ENCODE measurements around the gene LCN6. TPM values are rescaled to one million over a fixed set of nuclear protein-coding genes. Genes with fewer than 3 reads are reported as not detected.

Gene LCN6
- total RNA-seq, 1 donor from 2014 or later: not detected

DNA sequence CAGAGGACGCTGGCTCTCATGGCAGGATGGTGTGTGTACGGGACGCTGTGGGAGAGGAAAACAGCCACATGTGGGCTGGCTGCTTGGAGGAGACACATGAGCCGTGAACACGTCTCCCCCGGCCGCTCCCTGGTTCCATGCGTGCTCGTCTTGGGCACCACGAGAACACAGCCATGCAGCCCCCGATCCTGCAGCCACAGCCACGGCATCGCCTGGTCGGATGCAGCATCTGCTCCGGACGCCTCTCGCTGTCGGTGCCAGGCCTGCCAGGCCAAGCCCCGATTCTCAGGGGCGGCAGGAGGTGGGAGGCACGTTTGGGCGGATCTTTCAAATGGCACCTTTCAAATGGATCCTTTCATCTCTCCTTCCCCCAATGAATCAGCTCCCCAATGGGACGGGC, 8.8 kb downstream of the LCN6 start:
- FAIRE-seq: no peak
- Histone ChIP-seq H3K9ac (ENCODE audit: low read length) (no peak overlapping the region), H3K9me3 (ENCODE audit: insufficient read depth, low read depth, low read length) (no peaks in the 10 kb centered on the region), H3K4me3 (ENCODE audit: insufficient read depth, low read depth, low read length) (no peak overlapping the region), H3K79me2 (ENCODE audit: insufficient read depth, low read length) (no peaks in the 10 kb centered on the region), H2AFZ (ENCODE audit: low read depth, low read length) (no peak overlapping the region), H4K20me1 (ENCODE audit: insufficient read depth, low read length) (no peaks in the 10 kb centered on the region), H3K4me1 (ENCODE audit: insufficient read depth, low read length) (no peaks in the 10 kb centered on the region), H3K27me3 (ENCODE audit: insufficient read depth, low read length) (peaks cover 19% of the 10 kb centered on the region), H3K4me2 (ENCODE audit: low read length) (no peak overlapping the region), H3K27ac (ENCODE audit: low read depth, low read length) (no peak overlapping the region), H3K36me3 (ENCODE audit: insufficient read depth, low read length) (no peaks in the 10 kb centered on the region)
- no peaks in the 10 kb centered on the region for H3K36me3 Mint-ChIP-seq (ENCODE audit: low read depth, unreplicated experiment)
- peaks cover 3% of the 10 kb centered on the region for H3K9me3 Mint-ChIP-seq (ENCODE audit: unreplicated experiment)
- no peak overlapping the region for H3K4me3 Mint-ChIP-seq (ENCODE audit: unreplicated experiment)
- no peak overlapping the region for H3K27ac Mint-ChIP-seq (ENCODE audit: unreplicated experiment)
- H3K4me1 Mint-ChIP-seq (ENCODE audit: low read depth, unreplicated experiment): no peaks in the 10 kb centered on the region
- no peak for DNase-seq (ENCODE audit: low read depth)
- peaks cover 16% of the 10 kb centered on the region for H3K27me3 Mint-ChIP-seq (ENCODE audit: low read depth, unreplicated experiment)
- no peak for TF ChIP-seq EZH2 (IDR thresholded peaks at IDR 0.05; ENCODE audit: insufficient read depth, low read length)
- TF ChIP-seq, protein P1, sequence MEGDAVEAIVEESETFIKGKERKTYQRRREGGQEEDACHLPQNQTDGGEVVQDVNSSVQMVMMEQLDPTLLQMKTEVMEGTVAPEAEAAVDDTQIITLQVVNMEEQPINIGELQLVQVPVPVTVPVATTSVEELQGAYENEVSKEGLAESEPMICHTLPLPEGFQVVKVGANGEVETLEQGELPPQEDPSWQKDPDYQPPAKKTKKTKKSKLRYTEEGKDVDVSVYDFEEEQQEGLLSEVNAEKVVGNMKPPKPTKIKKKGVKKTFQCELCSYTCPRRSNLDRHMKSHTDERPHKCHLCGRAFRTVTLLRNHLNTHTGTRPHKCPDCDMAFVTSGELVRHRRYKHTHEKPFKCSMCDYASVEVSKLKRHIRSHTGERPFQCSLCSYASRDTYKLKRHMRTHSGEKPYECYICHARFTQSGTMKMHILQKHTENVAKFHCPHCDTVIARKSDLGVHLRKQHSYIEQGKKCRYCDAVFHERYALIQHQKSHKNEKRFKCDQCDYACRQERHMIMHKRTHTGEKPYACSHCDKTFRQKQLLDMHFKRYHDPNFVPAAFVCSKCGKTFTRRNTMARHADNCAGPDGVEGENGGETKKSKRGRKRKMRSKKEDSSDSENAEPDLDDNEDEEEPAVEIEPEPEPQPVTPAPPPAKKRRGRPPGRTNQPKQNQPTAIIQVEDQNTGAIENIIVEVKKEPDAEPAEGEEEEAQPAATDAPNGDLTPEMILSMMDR (IDR thresholded peaks at IDR 0.05; ENCODE audit: insufficient read depth, low read depth, low read length): no peak

GRCh38 chr9:136738960-136739359, 9.4 kb downstream of the LCN6 start:
- no peaks in the 10 kb centered on the region for H3K4me1 Mint-ChIP-seq (ENCODE audit: low read depth, unreplicated experiment)
- H3K27me3 ChIP-seq (ENCODE audit: insufficient read depth, low read length): peaks cover 19% of the 10 kb centered on the region
- no peak overlapping the region for H3K27ac Mint-ChIP-seq (ENCODE audit: unreplicated experiment)
- H3K4me1 ChIP-seq (ENCODE audit: insufficient read depth, low read length): no peaks in the 10 kb centered on the region
- H3K4me3 ChIP-seq (ENCODE audit: insufficient read depth, low read depth, low read length): no peak overlapping the region
- H3K36me3 Mint-ChIP-seq (ENCODE audit: low read depth, unreplicated experiment): no peaks in the 10 kb centered on the region
- no peak overlapping the region for H3K27ac ChIP-seq (ENCODE audit: low read depth, low read length)
- FAIRE-seq (no peak), DNase-seq (ENCODE audit: low read depth) (no peak)
- H3K4me3 Mint-ChIP-seq (ENCODE audit: unreplicated experiment): no peak overlapping the region
- no peaks in the 10 kb centered on the region for H3K36me3 ChIP-seq (ENCODE audit: insufficient read depth, low read length)
- H4K20me1 ChIP-seq (ENCODE audit: insufficient read depth, low read length): no peaks in the 10 kb centered on the region
- no peaks in the 10 kb centered on the region for H3K79me2 ChIP-seq (ENCODE audit: insufficient read depth, low read length)
- no peak overlapping the region for H2AFZ ChIP-seq (ENCODE audit: low read depth, low read length)
- no peak overlapping the region for H3K9ac ChIP-seq (ENCODE audit: low read length)
- H3K9me3 ChIP-seq (ENCODE audit: insufficient read depth, low read depth, low read length): no peaks in the 10 kb centered on the region
- H3K27me3 Mint-ChIP-seq (ENCODE audit: low read depth, unreplicated experiment): peaks cover 16% of the 10 kb centered on the region
- H3K4me2 ChIP-seq (ENCODE audit: low read length): no peak overlapping the region
- H3K9me3 Mint-ChIP-seq (ENCODE audit: unreplicated experiment): peaks cover 3% of the 10 kb centered on the region
- TF ChIP-seq, protein P1 (IDR thresholded peaks at IDR 0.05; ENCODE audit: insufficient read depth, low read depth, low read length): no peak
- TF ChIP-seq EZH2 (IDR thresholded peaks at IDR 0.05; ENCODE audit: insufficient read depth, low read length): no peak

DNA sequence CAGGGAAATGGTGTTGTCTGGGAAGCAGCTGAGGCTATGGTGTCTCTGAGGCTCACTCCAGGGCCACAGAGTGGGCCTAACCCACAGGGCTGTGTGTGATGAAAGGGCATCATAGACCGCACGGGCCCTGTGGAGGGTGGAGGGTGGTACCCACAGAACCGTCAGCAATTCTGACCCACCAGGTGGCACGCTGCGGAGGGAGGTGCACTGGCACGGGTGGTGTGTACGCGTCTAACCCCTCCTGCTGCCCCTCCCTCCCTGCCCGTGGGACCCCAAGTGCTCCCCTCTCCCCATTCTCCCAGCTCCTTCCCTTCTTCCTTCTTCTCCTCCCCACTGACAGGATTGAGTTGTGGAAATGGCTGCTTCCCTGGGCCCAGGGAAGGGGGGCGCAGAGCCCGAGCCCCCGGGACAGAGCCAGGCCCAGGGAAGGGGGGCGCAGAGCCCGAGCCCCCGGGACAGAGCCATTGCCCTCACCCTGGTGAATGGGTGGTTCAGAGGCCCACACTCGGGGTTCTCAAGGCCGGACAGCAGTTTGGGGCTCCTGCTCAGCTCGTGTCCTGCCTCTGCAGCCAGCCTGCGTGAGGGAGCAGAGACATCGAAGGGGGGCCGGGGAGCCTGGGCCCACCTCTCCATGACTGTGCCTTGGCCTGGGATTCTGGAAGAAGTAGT, 12.4 kb downstream of the LCN6 start:
- Histone ChIP-seq H3K9ac (ENCODE audit: low read length) (no peak overlapping the region), H2AFZ (ENCODE audit: low read depth, low read length) (no peak overlapping the region), H3K36me3 (ENCODE audit: insufficient read depth, low read length) (no peaks in the 10 kb centered on the region), H4K20me1 (ENCODE audit: insufficient read depth, low read length) (peaks cover 4% of the 10 kb centered on the region), H3K27ac (ENCODE audit: low read depth, low read length) (no peak overlapping the region), H3K79me2 (ENCODE audit: insufficient read depth, low read length) (peaks cover 6% of the 10 kb centered on the region), H3K9me3 (ENCODE audit: insufficient read depth, low read depth, low read length) (no peaks in the 10 kb centered on the region), H3K4me3 (ENCODE audit: insufficient read depth, low read depth, low read length) (no peak overlapping the region), H3K4me2 (ENCODE audit: low read length) (no peak overlapping the region), H3K27me3 (ENCODE audit: insufficient read depth, low read length) (peaks cover 3% of the 10 kb centered on the region), H3K4me1 (ENCODE audit: insufficient read depth, low read length) (no peaks in the 10 kb centered on the region)
- TF ChIP-seq, protein P1 (IDR thresholded peaks at IDR 0.05; ENCODE audit: insufficient read depth, low read depth, low read length): no peak
- no peak for TF ChIP-seq EZH2 (IDR thresholded peaks at IDR 0.05; ENCODE audit: insufficient read depth, low read length)
- Mint-ChIP-seq H3K9me3 (ENCODE audit: unreplicated experiment) (peaks cover 3% of the 10 kb centered on the region), H3K4me1 (ENCODE audit: low read depth, unreplicated experiment) (no peaks in the 10 kb centered on the region), H3K36me3 (ENCODE audit: low read depth, unreplicated experiment) (peaks cover 2% of the 10 kb centered on the region), H3K27me3 (ENCODE audit: low read depth, unreplicated experiment) (peaks cover 16% of the 10 kb centered on the region), H3K27ac (ENCODE audit: unreplicated experiment) (no peak overlapping the region), H3K4me3 (ENCODE audit: unreplicated experiment) (no peak overlapping the region)
- DNase-seq (ENCODE audit: low read depth) (no peak), FAIRE-seq (no peak)

All from astrocyte (in vitro differentiated cells and primary cell).